HEK293 (cell line): ENCODE results near the gene SORD.
"Not testable (repeated sequence)": the region's sequence is repeated elsewhere in the genome, so short reads cannot be mapped to it uniquely, and the experiment has no call there.

Source experiments
- CTCF ChIA-PET: fragments of 350-600 bp; formaldehyde crosslinking; extraction: SDS; loops from one replicate; lab custom pipeline; 2021; ENCODE audit warnings: antibody characterized with exemption; lab: Yijun Ruan, JAX
- POLR2A ChIA-PET: fragments of 300-600 bp; formaldehyde crosslinking; extraction: SDS; loops from one replicate; lab custom pipeline; 2020; ENCODE audit warnings: antibody characterized with exemption, inconsistent platforms; lab: Yijun Ruan, JAX
- H3K27ac ChIP-seq: fragments of 200-500 bp; sonication (Bioruptor generic); 2 replicates; pipeline ENCODE4 v1.5.1; 2014; ENCODE audit warnings: low read depth, low read length, control low read depth, inconsistent platforms; ENCODE audit errors: extremely low read depth
- H3K36me3 ChIP-seq, 2 experiments: fragments of 200-500 bp in 1 of 2; sonication (Bioruptor generic) in 1 of 2; 1 replicate in 1 of 2; 2 replicates in 1 of 2; pipeline ENCODE4 v1.5.1; 2014 to 2017; ENCODE audit warnings: inconsistent platforms in 2 of 2, low read length in 2 of 2; ENCODE audit not compliant: control insufficient read depth in 2 of 2, insufficient read depth in 1 of 2
- H3K4me1 ChIP-seq: fragments of 200-500 bp; sonication (Bioruptor generic); 2 replicates; pipeline ENCODE4 v1.5.1; 2014; ENCODE audit warnings: mild to moderate bottlenecking, low read length, inconsistent platforms; ENCODE audit not compliant: control insufficient read depth, insufficient read depth
- H3K4me3 ChIP-seq: 2 replicates; pipeline ENCODE4 v1.5.1; 2011; ENCODE audit warnings: low read depth, mild to moderate bottlenecking, control low read depth, low read length, moderate library complexity
- H3K9me3 ChIP-seq: fragments of 200-500 bp; sonication (Bioruptor generic); 2 replicates; pipeline ENCODE4 v1.5.1; 2014; ENCODE audit warnings: low read depth, low read length, inconsistent platforms; ENCODE audit not compliant: control insufficient read depth, insufficient read depth
- FEZF1 ChIP-seq: fragments of 450-650 bp; formaldehyde crosslinking; IDR thresholded peaks from 2 replicates; pipeline ENCODE4 v1.5.1; 2016; ENCODE audit warnings: missing biosample characterization, missing genetic modification characterization
- SP7 ChIP-seq: fragments of 450-650 bp; formaldehyde crosslinking; IDR thresholded peaks from 2 replicates; pipeline ENCODE4 v1.5.1; 2016; ENCODE audit warnings: missing biosample characterization, missing genetic modification characterization
- ZBTB8A ChIP-seq: fragments of 450-650 bp; formaldehyde crosslinking; IDR thresholded peaks from 2 replicates; pipeline ENCODE4 v1.5.1; 2016; ENCODE audit warnings: missing biosample characterization, missing genetic modification characterization
- ZNF335 ChIP-seq: fragments of 450-650 bp; formaldehyde crosslinking; conservative IDR thresholded peaks from 2 replicates; pipeline ENCODE4 v1.5.1; 2016; ENCODE audit warnings: missing biosample characterization, missing genetic modification characterization
- ZNF366 ChIP-seq: fragments of 450-650 bp; formaldehyde crosslinking; conservative IDR thresholded peaks from 2 replicates; pipeline ENCODE4 v1.5.1; 2016; ENCODE audit warnings: missing biosample characterization, missing genetic modification characterization
- ZNF791 ChIP-seq: fragments of 450-650 bp; formaldehyde crosslinking; IDR thresholded peaks from 2 replicates; pipeline ENCODE4 v1.5.1; 2016; ENCODE audit warnings: missing biosample characterization, missing genetic modification characterization
- TF ChIP-seq, protein P1 (sequence below): fragments of 450-650 bp; formaldehyde crosslinking; IDR thresholded peaks from 2 replicates; pipeline ENCODE4 v1.5.1; 2016; ENCODE audit warnings: missing biosample characterization, missing genetic modification characterization

SORD gene

DNA sequence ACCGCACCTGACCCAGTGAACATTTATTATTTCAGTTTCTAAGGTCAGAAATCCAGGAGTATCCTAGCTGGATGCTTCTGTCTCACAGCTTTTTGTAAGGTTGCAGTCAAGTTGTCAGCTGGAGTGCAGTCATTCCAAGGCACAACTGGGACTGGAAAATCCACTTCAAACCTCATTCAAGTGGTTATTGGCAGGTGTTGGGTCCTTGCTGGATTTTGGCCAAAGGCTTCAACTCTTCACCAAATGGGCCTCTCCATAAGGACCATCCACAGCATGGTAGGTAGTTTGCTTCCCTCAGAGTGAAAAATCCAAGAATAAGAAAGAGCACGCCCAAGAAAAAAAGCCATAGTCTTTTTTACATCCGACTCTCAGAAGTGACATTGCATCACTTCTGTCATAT lies 46.8 kb upstream of the SORD start:
- H3K4me3 ChIP-seq, POLR2A ChIA-PET, CTCF ChIA-PET, H3K36me3 ChIP-seq, H3K9me3 ChIP-seq, H3K4me1 ChIP-seq, H3K27ac ChIP-seq: not testable (repeated sequence)
- peak; percentile 72; the same call in 1 of the 2 replicates for TF ChIP-seq ZNF791 (tag by site-specific recombination)

DNA sequence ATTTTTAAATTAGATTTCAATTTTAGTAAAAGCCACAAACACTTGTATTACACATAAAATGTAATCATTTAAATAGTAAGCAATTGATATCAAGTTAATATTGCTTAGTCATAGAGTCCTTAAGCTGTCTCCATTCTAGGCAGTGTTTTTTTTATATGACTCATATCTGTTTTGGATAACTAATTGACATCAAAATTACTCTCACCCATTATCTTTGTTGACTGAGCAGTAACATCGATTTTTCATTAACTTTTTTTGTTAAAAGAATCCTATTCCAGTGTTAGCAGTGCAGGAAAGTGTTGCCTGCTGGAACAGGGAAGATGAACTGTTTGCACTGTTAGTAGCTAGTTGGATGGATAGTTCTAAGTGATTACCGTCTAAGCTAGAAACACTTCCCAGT lies 45.2 kb upstream of the SORD start:
- H3K36me3 ChIP-seq, H3K27ac ChIP-seq, H3K4me3 ChIP-seq, H3K9me3 ChIP-seq, H3K4me1 ChIP-seq, POLR2A ChIA-PET: not testable (repeated sequence)
- TF ChIP-seq SP7, result peak; percentile 39; the same call in 1 of the 2 replicates
- peak; percentile 24; the same call in 1 of the 2 replicates for TF ChIP-seq ZNF366 (tag by site-specific recombination)
- TF ChIP-seq, protein P1, sequence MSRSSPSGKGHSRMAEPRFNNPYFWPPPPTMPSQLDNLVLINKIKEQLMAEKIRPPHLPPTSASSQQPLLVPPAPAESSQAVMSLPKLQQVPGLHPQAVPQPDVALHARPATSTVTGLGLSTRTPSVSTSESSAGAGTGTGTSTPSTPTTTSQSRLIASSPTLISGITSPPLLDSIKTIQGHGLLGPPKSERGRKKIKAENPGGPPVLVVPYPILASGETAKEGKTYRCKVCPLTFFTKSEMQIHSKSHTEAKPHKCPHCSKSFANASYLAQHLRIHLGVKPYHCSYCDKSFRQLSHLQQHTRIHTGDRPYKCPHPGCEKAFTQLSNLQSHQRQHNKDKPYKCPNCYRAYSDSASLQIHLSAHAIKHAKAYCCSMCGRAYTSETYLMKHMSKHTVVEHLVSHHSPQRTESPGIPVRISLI (tag by site-specific recombination), result 0 out of 2 replicates have a peak, but pooled peaks have one; percentile 20
- CTCF ChIA-PET, result interaction anchor here (2.5 kb wide), 1 partner anchor 9 kb away, joined by 7 read pairs; no protein-coding TSS in a partner anchor

DNA sequence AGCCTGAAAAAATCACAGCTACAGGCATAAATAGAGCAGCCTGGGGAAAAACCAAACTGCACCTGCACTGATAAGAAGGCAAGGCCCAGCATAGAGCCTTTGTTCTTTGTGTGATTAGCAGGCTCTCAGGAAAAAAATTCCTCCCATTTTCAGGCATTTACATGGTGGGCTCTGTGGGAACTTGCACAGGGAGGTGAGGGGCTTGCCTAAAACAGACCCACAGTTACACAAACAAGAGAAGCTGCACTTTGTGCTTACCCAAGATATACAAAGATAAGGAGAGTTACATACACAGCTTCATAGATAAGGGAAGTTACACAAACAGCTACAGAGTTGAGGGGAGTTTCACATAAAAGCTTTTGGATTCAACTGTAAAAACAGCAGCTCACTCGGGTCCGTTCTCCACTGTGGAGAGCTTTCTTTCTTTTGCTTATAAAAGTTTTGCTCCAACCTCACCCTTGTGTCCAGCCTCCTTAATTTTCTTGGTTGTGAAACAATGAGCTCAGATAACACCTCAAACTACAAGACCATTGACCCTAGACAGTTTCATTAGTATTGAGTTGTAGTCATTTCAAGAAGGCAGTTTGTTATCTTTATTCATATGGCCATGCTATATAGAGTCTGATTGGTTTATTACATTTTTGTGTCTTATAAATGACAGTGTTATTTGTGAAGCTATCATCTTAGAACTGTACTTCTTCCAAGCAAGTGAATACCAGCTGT lies 43.2 kb upstream of the SORD start:
- H3K9me3 ChIP-seq, H3K36me3 ChIP-seq, H3K4me3 ChIP-seq, H3K4me1 ChIP-seq: not testable (repeated sequence)
- TF ChIP-seq ZNF335 (tag by site-specific recombination), result peak; percentile 90
- peak; percentile 25; the same call in 1 of the 2 replicates for TF ChIP-seq FEZF1 (tag by site-specific recombination)
- TF ChIP-seq ZBTB8A, result peak; percentile 12; the same call in 1 of the 2 replicates
- TF ChIP-seq, all 188 proteins: peak for 3; not testable (repeated sequence) for 185
- CTCF ChIA-PET, result interaction anchor here (0.7 to 2.5 kb wide), 2 partner anchors 11 to 439 kb away, joined by 3 to 7 read pairs; no protein-coding TSS in a partner anchor
- H3K27ac ChIP-seq, POLR2A ChIA-PET: not testable (repeated sequence)

DNA sequence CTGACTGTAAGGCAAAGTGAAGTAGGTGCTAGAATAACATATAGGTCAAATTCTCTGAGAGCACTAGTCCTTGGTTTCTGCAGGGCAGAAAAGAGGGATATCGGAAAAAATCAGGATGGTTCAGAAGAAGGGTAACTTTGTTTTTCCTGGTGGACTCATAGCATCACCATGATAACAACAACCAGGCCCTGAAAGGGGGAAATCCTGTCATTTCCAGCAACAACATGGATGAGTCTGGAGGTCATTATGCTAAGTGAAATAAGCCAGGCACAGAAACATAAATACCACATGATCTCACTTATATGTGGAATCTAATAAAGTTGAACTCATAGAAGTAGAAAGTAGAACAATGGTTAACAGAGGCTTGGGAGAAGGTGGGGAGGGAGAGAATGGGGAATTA lies 38.9 kb upstream of the SORD start:
- H3K9me3 ChIP-seq, H3K36me3 ChIP-seq, H3K27ac ChIP-seq, H3K4me1 ChIP-seq, CTCF ChIA-PET, H3K4me3 ChIP-seq, POLR2A ChIA-PET: not testable (repeated sequence)

DNA sequence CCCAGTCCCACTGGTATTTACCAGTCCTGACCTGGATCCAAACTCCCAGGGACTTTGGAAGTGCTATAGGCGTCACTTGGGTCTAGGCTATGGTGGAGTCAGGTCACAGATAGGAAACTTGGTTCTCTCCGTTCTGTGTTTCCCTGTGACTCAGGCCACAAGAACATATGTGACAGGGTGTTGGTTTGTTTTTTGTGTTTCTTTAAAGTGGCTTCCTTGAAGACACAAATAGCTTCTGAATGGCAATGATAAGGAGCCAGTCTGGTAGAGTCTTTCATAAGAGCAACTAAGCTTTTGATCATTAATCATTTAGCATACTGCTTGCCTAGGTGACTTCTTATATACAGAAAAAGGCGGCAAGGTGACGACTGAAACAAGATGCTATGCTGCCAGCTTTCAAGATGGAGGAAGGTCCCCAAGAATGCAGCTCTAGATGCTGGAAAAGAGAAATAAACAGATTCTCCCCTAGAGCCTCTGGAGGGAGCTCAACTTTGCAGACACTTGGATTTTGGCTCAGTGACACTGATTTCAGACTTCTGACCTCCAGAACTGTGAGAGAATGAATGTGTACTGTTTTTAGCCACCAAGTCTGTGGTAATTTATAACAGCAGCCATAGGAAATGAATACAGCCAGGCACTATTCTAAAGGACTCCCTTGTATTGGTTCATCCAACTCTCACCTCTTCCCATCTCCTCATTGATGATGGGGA lies 36.5 kb upstream of the SORD start:
- H3K9me3 ChIP-seq, H3K27ac ChIP-seq, CTCF ChIA-PET, POLR2A ChIA-PET, H3K4me3 ChIP-seq, H3K4me1 ChIP-seq, H3K36me3 ChIP-seq: not testable (repeated sequence)

DNA sequence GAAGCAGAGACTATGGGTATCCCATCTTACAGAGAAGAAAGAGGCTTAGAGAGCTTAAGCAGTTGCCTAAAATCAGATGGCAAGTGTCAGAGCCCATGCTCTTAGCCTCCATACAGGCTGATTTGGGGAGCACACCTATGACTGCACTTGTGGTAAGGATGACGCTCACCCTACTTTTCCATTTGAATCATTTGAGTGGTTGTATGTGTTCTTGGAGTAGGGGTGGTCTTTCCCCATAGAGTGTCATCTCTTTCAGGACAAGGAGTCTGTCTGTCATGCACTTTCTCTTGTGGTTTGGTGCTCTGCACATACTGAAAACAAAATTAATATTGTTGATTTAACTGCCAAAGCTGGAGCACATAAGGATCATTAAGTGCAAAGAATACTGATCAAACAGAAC lies 35.3 kb upstream of the SORD start:
- H3K4me1 ChIP-seq, H3K36me3 ChIP-seq, H3K4me3 ChIP-seq, H3K27ac ChIP-seq, H3K9me3 ChIP-seq, CTCF ChIA-PET, POLR2A ChIA-PET: not testable (repeated sequence)

DNA sequence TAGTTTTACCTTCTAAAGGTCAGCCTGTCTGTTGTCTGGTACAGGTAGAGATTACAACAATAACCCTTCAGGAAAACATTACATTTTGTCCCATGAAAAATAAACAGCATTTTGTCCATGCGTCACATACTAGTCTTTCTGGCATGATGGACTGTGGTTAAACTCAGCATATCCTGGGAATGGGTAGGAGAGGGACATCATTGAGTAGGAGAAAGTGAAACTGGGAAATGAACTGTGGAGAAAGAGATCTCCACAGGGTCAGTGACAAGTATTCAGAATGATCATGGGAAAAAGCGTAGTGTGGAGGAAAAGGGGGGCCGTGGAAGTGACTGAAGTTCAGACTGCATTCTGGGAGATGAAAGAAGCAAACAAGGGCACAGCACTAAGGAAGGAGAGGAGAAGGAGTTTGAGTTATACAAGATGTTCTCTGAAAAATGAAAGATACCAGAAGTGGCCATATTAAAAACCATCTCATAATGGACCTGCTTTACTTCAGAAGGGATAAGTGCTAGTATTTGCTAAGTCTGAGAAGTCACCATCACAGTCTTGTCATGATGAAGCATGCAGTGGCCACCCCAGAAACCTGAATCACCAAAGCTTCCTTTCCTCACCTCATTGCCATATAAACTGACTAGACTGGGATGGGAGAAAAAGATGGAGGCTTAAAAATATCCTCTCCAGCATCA lies 34.7 kb upstream of the SORD start:
- H3K4me1 ChIP-seq, H3K4me3 ChIP-seq, H3K9me3 ChIP-seq, H3K27ac ChIP-seq, POLR2A ChIA-PET, H3K36me3 ChIP-seq, CTCF ChIA-PET: not testable (repeated sequence)

DNA sequence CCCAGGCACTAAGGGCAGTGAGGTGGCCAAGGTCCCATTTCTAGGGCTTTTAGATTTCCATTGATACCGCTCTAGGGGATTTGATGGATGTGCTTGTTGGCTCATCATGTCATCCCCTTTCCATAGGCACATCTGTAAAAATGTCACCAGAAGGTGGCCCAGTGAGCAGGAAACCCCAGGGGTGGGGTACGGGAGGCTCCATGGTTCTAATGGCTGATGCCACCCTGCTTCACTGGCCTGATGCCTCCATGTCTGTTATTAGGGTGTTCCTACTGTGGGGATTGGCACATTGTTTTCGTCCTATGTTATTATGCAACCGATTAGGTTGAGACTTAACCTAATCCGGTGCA lies 34.1 kb upstream of the SORD start:
- H3K4me3 ChIP-seq, H3K36me3 ChIP-seq, H3K9me3 ChIP-seq, H3K4me1 ChIP-seq, H3K27ac ChIP-seq, POLR2A ChIA-PET, CTCF ChIA-PET: not testable (repeated sequence)

DNA sequence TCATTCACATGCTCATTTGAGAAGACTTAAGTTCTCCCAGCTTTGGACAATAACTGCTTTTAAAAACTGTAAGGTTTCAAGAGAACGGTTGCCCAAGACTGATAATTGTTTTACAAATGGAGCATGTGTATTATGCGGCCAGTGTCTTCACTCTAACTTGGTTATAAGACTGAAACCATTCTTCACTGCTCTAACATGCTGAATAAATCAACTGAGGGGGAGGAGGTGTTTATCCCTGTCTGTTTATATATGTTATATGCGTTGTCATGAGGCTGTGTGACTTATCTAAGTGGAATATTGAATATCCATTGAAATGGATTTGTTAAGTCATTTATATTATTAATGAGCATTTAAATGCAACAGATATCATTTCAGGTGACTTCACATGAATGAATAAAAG lies 25.4 kb upstream of the SORD start:
- H3K4me3 ChIP-seq, H3K27ac ChIP-seq, POLR2A ChIA-PET, H3K4me1 ChIP-seq, CTCF ChIA-PET, H3K9me3 ChIP-seq, H3K36me3 ChIP-seq: not testable (repeated sequence)
